Cardiac muscle cell (in vitro differentiated cells and primary cell): Measurements from ENCODE around the gene NOL4L. TPM values are rescaled to one million over a fixed set of nuclear protein-coding genes. Genes with fewer than 3 reads are reported as not detected.

Source experiments
- DNase-seq, 2 donors: peaks; one replicate each; pipeline versions ENCODE4 v3.0.0 to v3.0.0-alpha.2; 2010 to 2017; ENCODE audit warnings: low read depth in 1 of 2, low spot score in 1 of 2
- H3K27ac ChIP-seq: fragments of 200-600 bp; sonication (generic); 2 replicates; pipeline ENCODE4 v1.5.1; 2016
- H3K27me3 ChIP-seq: fragments of 200-600 bp; sonication (generic); 2 replicates; pipeline ENCODE4 v1.6.0; 2016; ENCODE audit warnings: control low read depth
- H3K36me3 ChIP-seq: fragments of 200-600 bp; sonication (generic); 2 replicates; pipeline ENCODE4 v1.5.1; 2016; ENCODE audit warnings: control low read depth
- H3K4me1 ChIP-seq: fragments of 200-600 bp; sonication (generic); 2 replicates; pipeline ENCODE4 v1.8.1; 2017; ENCODE audit warnings: low read depth, mild to moderate bottlenecking, mixed run types
- H3K4me3 ChIP-seq: fragments of 200-600 bp; sonication (generic); 2 replicates; pipeline ENCODE4 v1.5.1; 2016; ENCODE audit warnings: mild to moderate bottlenecking
- H3K9me3 ChIP-seq: fragments of 200-600 bp; sonication (generic); 2 replicates; pipeline ENCODE4 v1.5.1; 2017; ENCODE audit warnings: low read depth, mild to moderate bottlenecking, control low read depth
- CTCF ChIP-seq: IDR thresholded peaks from 2 replicates; pipeline ENCODE4 v1.5.1; 2012; ENCODE audit warnings: low read depth, mild to moderate bottlenecking, low read length
- polyA plus RNA-seq: library from polyadenylated mRNA; unstranded; fragments of >200 nt; fragmentation: Nextera tagmentation; extraction: Ambion mirVana; gene quantifications from 2 replicates; pipeline ENCODE4 v1.2.1, GENCODE V29; 2016
- total RNA-seq: library from RNA; depleted of rRNA; stranded (reverse); fragments of >200 nt; gene quantifications from 2 replicates; pipeline ENCODE4 v1.2.3, GENCODE V29; 2016

Gene NOL4L
- total and polyA plus RNA-seq, 2 experiments from 2014 or later = 29.9 to 42.9 TPM

- TF ChIP-seq CTCF = no peak
- Histone ChIP-seq H3K4me1 (peaks cover 16% of the 10 kb centered on the region), H3K4me3 (no peak overlapping the region), H3K36me3 (no peaks in the 10 kb centered on the region), H3K27me3 (no peaks in the 10 kb centered on the region), H3K27ac (no peak overlapping the region), H3K9me3 (no peaks in the 10 kb centered on the region)
- peak; percentile 22 to 31 for DNase-seq
Observed at GRCh38 chr20:32605167-32605656, 20.1 kb upstream of the NOL4L start.

GRCh38 chr20:32603046-32603726, 18.1 kb upstream of the NOL4L start:
- no peak overlapping the region for H3K4me3 ChIP-seq
- peaks cover 15% of the 10 kb centered on the region for H3K4me1 ChIP-seq
- no peaks in the 10 kb centered on the region for H3K36me3 ChIP-seq
- H3K27ac ChIP-seq = no peak overlapping the region
- DNase-seq = no peak
- no peaks in the 10 kb centered on the region for H3K9me3 ChIP-seq
- H3K27me3 ChIP-seq = no peaks in the 10 kb centered on the region
- no peak for TF ChIP-seq CTCF

- TF ChIP-seq CTCF = no peak
- H3K36me3 ChIP-seq = no peaks in the 10 kb centered on the region
- H3K27me3 ChIP-seq = no peaks in the 10 kb centered on the region
- H3K4me1 ChIP-seq = peaks cover 15% of the 10 kb centered on the region
- no peaks in the 10 kb centered on the region for H3K9me3 ChIP-seq
- H3K27ac ChIP-seq = no peak overlapping the region
- DNase-seq = no peak
- no peak overlapping the region for H3K4me3 ChIP-seq
Observed at GRCh38 chr20:32602273-32602672, 17.1 kb upstream of the NOL4L start.

DNA sequence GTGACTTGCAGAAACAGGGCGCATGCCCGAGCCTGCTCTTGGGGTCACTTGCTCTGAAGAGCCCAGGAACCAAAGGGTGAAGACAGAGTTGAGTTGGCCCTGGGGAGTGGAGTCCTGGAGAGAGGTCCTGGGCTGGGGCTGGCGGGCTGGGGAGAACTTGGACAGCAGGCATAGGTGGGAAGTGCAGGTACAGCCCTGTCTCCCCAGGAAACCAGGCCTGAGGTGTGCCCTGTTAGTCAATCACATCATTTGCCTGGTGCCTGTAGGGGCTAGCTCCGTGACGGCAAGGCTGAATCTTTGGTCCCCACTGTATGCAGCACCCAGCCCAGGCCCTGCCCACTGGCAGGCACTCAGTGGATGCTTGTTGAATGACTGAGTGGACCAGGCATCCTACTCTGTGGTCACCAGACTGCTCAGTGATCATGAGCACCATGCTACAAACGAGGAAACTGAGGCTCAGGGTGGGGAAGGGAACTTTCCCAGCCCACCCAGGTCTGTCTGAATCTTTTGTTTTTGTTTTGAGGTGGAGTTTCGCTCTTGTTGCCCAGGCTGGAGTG, 15.6 kb upstream of the NOL4L start:
- Histone ChIP-seq H3K4me3 (no peak overlapping the region), H3K27ac (no peak overlapping the region), H3K9me3 (no peaks in the 10 kb centered on the region), H3K27me3 (no peaks in the 10 kb centered on the region), H3K4me1 (peaks cover 12% of the 10 kb centered on the region), H3K36me3 (no peaks in the 10 kb centered on the region)
- no peak for DNase-seq
- no peak for TF ChIP-seq CTCF

DNA sequence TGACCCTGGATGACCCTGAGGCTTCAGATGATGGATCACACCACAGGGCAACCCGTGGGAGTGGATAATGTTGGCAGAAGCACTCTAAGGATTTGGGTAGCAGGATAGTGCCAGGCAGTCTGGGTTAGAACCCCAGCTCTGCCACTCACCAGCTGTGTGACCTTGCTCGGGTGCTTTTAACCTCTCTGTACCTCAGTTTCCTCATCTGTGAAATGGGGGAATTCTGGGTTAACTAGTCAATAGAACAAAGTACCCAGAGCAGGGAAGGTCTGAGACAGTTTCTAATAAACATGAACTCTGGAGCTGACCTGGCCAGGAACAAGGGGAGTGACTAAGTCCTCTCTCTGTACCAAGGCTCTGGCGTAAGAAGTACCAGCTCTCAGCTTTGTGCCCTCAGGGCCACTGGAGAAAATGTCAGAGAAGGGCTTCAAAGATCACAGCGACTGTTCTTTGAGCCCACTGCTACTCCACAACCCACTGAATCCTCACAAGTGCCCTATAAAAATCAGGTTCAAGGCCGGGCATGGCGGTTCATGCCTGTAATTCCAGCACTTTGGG, 14.7 kb upstream of the NOL4L start:
- H3K27ac ChIP-seq = no peak overlapping the region
- DNase-seq = no peak
- H3K4me1 ChIP-seq = peaks cover 3% of the 10 kb centered on the region
- no peaks in the 10 kb centered on the region for H3K36me3 ChIP-seq
- TF ChIP-seq CTCF = no peak
- no peak overlapping the region for H3K4me3 ChIP-seq
- no peaks in the 10 kb centered on the region for H3K9me3 ChIP-seq
- no peaks in the 10 kb centered on the region for H3K27me3 ChIP-seq
